ENCODE data around the gene ANGPTL5. TPM values are rescaled to one million over a fixed set of nuclear protein-coding genes. Genes with fewer than 3 reads are reported as not detected.
A peak's percentile ranks its signal among the peaks of the same experiment; 100 is the strongest.
"Not testable (repeated sequence)": the region's sequence is repeated elsewhere in the genome, so short reads cannot be mapped to it uniquely, and the experiment has no call there.

The ANGPTL5 gene
- total RNA-seq, 2 experiments from 2014 or later: not detected

DNA sequence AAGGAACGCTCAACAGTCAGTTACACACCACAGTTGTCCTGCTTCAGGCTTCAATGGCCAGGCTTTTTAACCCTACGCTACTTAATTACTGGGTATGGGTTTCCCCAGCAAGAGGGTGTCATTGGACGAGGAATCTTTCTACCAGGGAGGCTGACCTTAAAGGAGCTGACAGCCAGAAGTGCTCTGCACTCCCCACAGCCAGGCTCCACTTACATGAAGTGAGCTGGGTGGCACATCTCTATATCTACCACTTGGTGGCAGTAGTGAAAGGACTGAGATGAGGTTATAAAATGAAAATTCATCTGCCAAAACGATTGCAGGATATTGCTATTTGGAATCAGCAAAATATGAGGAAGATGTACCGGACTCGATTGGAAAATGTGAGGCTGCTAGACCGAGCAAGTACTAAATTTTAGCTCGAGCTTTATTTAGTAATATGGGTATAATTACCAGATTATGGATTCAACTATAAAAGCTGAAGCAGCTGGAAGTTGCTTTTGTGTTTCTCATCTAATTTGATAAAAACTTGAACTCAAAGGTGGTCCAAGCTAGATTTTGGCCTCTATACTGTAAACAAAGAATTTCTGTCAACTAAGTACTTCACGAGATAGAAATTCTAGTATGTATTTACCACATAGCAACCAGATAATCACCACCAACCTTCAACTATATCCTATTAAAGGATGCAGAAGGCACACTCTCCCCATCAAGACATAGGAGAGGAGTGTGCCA, 55.5 kb downstream of the ANGPTL5 start:
- TF ChIP-seq EZH2phosphoT487 (IDR thresholded peaks at IDR 0.05; ENCODE audit: borderline replicate concordance, low read depth, low read length): no peak
- TF ChIP-seq, protein P1, sequence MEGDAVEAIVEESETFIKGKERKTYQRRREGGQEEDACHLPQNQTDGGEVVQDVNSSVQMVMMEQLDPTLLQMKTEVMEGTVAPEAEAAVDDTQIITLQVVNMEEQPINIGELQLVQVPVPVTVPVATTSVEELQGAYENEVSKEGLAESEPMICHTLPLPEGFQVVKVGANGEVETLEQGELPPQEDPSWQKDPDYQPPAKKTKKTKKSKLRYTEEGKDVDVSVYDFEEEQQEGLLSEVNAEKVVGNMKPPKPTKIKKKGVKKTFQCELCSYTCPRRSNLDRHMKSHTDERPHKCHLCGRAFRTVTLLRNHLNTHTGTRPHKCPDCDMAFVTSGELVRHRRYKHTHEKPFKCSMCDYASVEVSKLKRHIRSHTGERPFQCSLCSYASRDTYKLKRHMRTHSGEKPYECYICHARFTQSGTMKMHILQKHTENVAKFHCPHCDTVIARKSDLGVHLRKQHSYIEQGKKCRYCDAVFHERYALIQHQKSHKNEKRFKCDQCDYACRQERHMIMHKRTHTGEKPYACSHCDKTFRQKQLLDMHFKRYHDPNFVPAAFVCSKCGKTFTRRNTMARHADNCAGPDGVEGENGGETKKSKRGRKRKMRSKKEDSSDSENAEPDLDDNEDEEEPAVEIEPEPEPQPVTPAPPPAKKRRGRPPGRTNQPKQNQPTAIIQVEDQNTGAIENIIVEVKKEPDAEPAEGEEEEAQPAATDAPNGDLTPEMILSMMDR (conservative IDR thresholded peaks at IDR 0.05; ENCODE audit: low read length): peak; percentile 89
- CTCF ChIA-PET (ENCODE audit: unreplicated experiment): interaction anchor here (2.7 kb wide), 1 partner anchor 146 kb away, joined by 25 read pairs; no protein-coding TSS in a partner anchor
- DNase-seq (ENCODE audit: low spot score): peak; percentile 65

DNA sequence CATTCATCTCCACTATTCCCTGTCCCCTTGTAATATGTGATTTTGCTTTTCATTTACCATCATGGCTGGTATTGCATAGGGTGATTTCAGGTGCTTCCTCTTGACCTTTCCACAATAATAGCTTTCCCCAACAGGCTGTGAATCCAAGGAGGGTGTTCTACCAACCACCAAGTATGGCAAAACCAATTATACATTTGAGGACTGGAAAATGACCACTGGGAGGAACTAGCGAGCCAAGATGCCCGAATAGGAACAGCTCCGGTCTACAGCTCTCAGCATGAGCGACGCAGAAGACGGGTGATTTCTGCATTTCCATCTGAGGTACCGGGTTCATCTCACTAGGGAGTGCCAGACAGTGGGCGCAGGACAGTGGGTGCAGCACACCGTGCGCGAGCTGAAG, 64.1 kb downstream of the ANGPTL5 start:
- H3K27ac ChIP-seq (ENCODE audit: low read depth, low read length, poor library complexity, severe bottlenecking); H3K79me2 ChIP-seq (ENCODE audit: insufficient read depth, low read depth, low read length); H2AFZ ChIP-seq (ENCODE audit: low read length); H3K36me3 ChIP-seq (ENCODE audit: insufficient read depth, low read length); CTCF ChIA-PET (ENCODE audit: unreplicated experiment); DNase-seq (ENCODE audit: low spot score); H3K4me1 ChIP-seq (ENCODE audit: insufficient read depth, low read length, poor library complexity, severe bottlenecking); POLR2A ChIA-PET; H4K20me1 ChIP-seq (ENCODE audit: insufficient read depth, low read length); H3K9me2 ChIP-seq (ENCODE audit: insufficient read depth, low read length); H3K4me2 ChIP-seq (ENCODE audit: low read length); H3K4me3 ChIP-seq (ENCODE audit: low read depth, low read length, poor library complexity, severe bottlenecking); BruUV-seq (replicated peaks); H3K9me3 ChIP-seq (ENCODE audit: low read length); intact Hi-C loops (cut with micrococcal nuclease; ENCODE audit: unreplicated experiment): not testable (repeated sequence)
- TF ChIP-seq, protein P1 (conservative IDR thresholded peaks at IDR 0.05; ENCODE audit: low read length): peak; percentile 24; the same call in 1 of the 2 replicates

More for the DNA sequence above, 55.5 kb downstream of the ANGPTL5 start:
- no TSS peak for BruUV-seq (replicated peaks)
- no peaks in the 10 kb centered on the region for H3K9me3 ChIP-seq (ENCODE audit: low read length)
- no peaks in the 10 kb centered on the region for H3K9me2 ChIP-seq (ENCODE audit: insufficient read depth, low read length)
- no peaks in the 10 kb centered on the region for H4K20me1 ChIP-seq (ENCODE audit: insufficient read depth, low read length)
- H3K79me2 ChIP-seq (ENCODE audit: insufficient read depth, low read depth, low read length): no peaks in the 10 kb centered on the region
- no peak overlapping the region for H3K4me2 ChIP-seq (ENCODE audit: low read length)
- no peak overlapping the region for H3K27ac ChIP-seq (ENCODE audit: low read depth, low read length, poor library complexity, severe bottlenecking)
- H3K4me3 ChIP-seq (ENCODE audit: low read depth, low read length, poor library complexity, severe bottlenecking): no peak overlapping the region
- intact Hi-C loops (cut with micrococcal nuclease; ENCODE audit: unreplicated experiment): loop anchor here (1.0 kb wide), 1 partner anchor 146 kb away; no protein-coding TSS in a partner anchor
- H2AFZ ChIP-seq (ENCODE audit: low read length): peak overlapping the region; percentile 39; the same call in 1 of the 2 replicates
- no peaks in the 10 kb centered on the region for H3K4me1 ChIP-seq (ENCODE audit: insufficient read depth, low read length, poor library complexity, severe bottlenecking)
- no peaks in the 10 kb centered on the region for H3K36me3 ChIP-seq (ENCODE audit: insufficient read depth, low read length)
- POLR2A ChIA-PET: interaction anchor here (0.5 to 2.7 kb wide), 3 partner anchors 8 to 147 kb away, joined by 3 to 30 read pairs (median 3); no protein-coding TSS in a partner anchor

DNA sequence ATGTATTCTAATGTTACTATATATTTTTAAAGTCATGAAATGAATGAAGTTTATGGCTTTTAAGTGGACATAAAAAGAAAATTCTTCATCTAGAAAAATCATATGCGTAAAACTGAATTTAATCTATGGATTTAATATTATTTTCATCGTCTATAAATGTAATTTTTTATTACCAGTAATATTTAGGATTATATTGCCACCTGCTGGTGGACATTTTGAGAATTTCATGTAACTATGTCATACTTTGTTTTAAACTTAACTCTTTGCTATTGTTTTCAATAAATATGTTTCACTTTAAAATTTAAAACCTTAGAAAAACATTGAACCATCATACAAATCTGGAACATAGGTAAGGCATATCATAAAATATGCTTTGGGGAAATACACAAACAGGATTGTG, 68.1 kb downstream of the ANGPTL5 start:
- Histone ChIP-seq H2AFZ (ENCODE audit: low read length) (no peak overlapping the region), H3K79me2 (ENCODE audit: insufficient read depth, low read depth, low read length) (no peaks in the 10 kb centered on the region), H3K9me3 (ENCODE audit: low read length) (no peaks in the 10 kb centered on the region), H3K9me2 (ENCODE audit: insufficient read depth, low read length) (no peaks in the 10 kb centered on the region), H3K4me3 (ENCODE audit: low read depth, low read length, poor library complexity, severe bottlenecking) (no peak overlapping the region), H3K4me1 (ENCODE audit: insufficient read depth, low read length, poor library complexity, severe bottlenecking) (no peaks in the 10 kb centered on the region), H3K27ac (ENCODE audit: low read depth, low read length, poor library complexity, severe bottlenecking) (no peak overlapping the region), H3K4me2 (ENCODE audit: low read length) (no peak overlapping the region), H4K20me1 (ENCODE audit: insufficient read depth, low read length) (no peaks in the 10 kb centered on the region), H3K36me3 (ENCODE audit: insufficient read depth, low read length) (no peaks in the 10 kb centered on the region)
- peak; percentile 47 for DNase-seq (ENCODE audit: low spot score)
- ChIA-PET POLR2A (interaction anchor here (0.6 kb wide), 1 partner anchor 342 kb away, joined by 3 read pairs; no protein-coding TSS in a partner anchor), CTCF (ENCODE audit: unreplicated experiment) (no interaction called here)
- TF ChIP-seq, protein P1 (conservative IDR thresholded peaks at IDR 0.05; ENCODE audit: low read length): peak; percentile 85
- TF ChIP-seq EZH2phosphoT487 (IDR thresholded peaks at IDR 0.05; ENCODE audit: borderline replicate concordance, low read depth, low read length): no peak
- BruUV-seq (replicated peaks): no TSS peak
- intact Hi-C loops (cut with micrococcal nuclease; ENCODE audit: unreplicated experiment): loop anchor here (1.0 to 5.0 kb wide), 2 partner anchors 392 to 421 kb away; no protein-coding TSS in a partner anchor

Measured in OCI-LY7 (cell line).